GM04504 (cell line): ENCODE results near the gene IPO4.
A peak's percentile ranks its signal among the peaks of the same experiment; 100 is the strongest.
"Not testable (repeated sequence)": the region's sequence is repeated elsewhere in the genome, so short reads cannot be mapped to it uniquely, and the experiment has no call there.

Source experiments
- DNase-seq: peaks from one replicate; pipeline ENCODE4 v3.0.0-alpha.2; 2012; ENCODE audit warnings: low read depth

IPO4 gene

GRCh38 chr14:24188251-24189058 lies at the start of gene IPO4:
Gene IPO4, minus strand, starts transcription at chr14:24188816. Its CDS starts 29 bp downstream, at chr14:24188787.
- DNase-seq: peak; percentile 94

- no peak for DNase-seq
Measured at GRCh38 chr14:24238123-24238522, 49.5 kb upstream of the IPO4 start.

- no peak for DNase-seq
Measured at GRCh38 chr14:24237463-24237955, 48.9 kb upstream of the IPO4 start.

GRCh38 chr14:24236689-24237462 lies 48.3 kb upstream of the IPO4 start:
- DNase-seq: no peak

- no peak for DNase-seq
Measured at GRCh38 chr14:24235804-24236688, 47.4 kb upstream of the IPO4 start.

- DNase-seq: no peak
Measured at GRCh38 chr14:24234095-24235005, 45.7 kb upstream of the IPO4 start.

- no peak for DNase-seq
Measured at GRCh38 chr14:24233538-24233866, 44.9 kb upstream of the IPO4 start.

- no peak for DNase-seq
Measured at GRCh38 chr14:24232645-24233537, 44.3 kb upstream of the IPO4 start, which contains the start of gene GMPR2. Gene GMPR2, plus strand, starts transcription at chr14:24232929. Its CDS starts 325 bp downstream, at chr14:24233254.

- DNase-seq: peak; percentile 96
Measured at GRCh38 chr14:24232121-24232644, 43.6 kb upstream of the IPO4 start, which contains the start of gene NEDD8. Gene NEDD8, minus strand, starts transcription at chr14:24232367. Its CDS starts 100 bp downstream, at chr14:24232267.

GRCh38 chr14:24231263-24232120 lies 42.9 kb upstream of the IPO4 start:
- DNase-seq: no peak

GRCh38 chr14:24228902-24229301 lies 40.3 kb upstream of the IPO4 start:
- DNase-seq: no peak

GRCh38 chr14:24226473-24226872 lies 37.9 kb upstream of the IPO4 start:
- no peak for DNase-seq

GRCh38 chr14:24224618-24225071 lies 36.0 kb upstream of the IPO4 start:
- DNase-seq: peak; percentile 54

GRCh38 chr14:24222987-24223386 lies 34.4 kb upstream of the IPO4 start:
- not testable (repeated sequence) for DNase-seq

- DNase-seq: no peak
Measured at GRCh38 chr14:24219521-24219920, 30.9 kb upstream of the IPO4 start.

- no peak for DNase-seq
Measured at GRCh38 chr14:24219080-24219479, 30.5 kb upstream of the IPO4 start.

- DNase-seq: not testable (repeated sequence)
Measured at GRCh38 chr14:24216876-24217275, 28.3 kb upstream of the IPO4 start.

- DNase-seq: no peak
Measured at GRCh38 chr14:24216345-24216699, 27.7 kb upstream of the IPO4 start.
